ENCODE data around the gene UBL4B.

- TF ChIP-seq CTCF (IDR thresholded peaks at IDR 0.05) (no peak), EZH2 (IDR thresholded peaks at IDR 0.05; ENCODE audit: borderline replicate concordance, insufficient read depth, low read depth, low read length, poor library complexity, severe bottlenecking) (no peak)
These were observed 39.0 kb downstream of the UBL4B start for GRCh38 chr1:110151175-110151669.
